H1 (cell line): Measurements from ENCODE around the gene DYNC2I2. TPM values are rescaled to one million over a fixed set of nuclear protein-coding genes. Genes with fewer than 3 reads are reported as not detected.

Source experiments
- BRCA1 ChIP-seq: IDR thresholded peaks from 2 replicates; pipeline ENCODE4 v1.6.1; 2012; ENCODE audit warnings: low read depth, low read length, improper control_type of control experiment
- CHD1 ChIP-seq: IDR thresholded peaks from 2 replicates; pipeline ENCODE4 v1.6.1; 2012; ENCODE audit warnings: low read depth, low read length, improper control_type of control experiment
- GTF2F1 ChIP-seq: IDR thresholded peaks from 2 replicates; pipeline ENCODE4 v1.6.1; 2012; ENCODE audit warnings: low read depth, low read length, improper control_type of control experiment, borderline replicate concordance
- HDAC6 ChIP-seq: IDR thresholded peaks from one replicate; pipeline ENCODE4 v1.7.1; 2012; ENCODE audit warnings: low read depth, mild to moderate bottlenecking, inconsistent platforms, low read length, moderate library complexity
- JUN ChIP-seq: IDR thresholded peaks from 2 replicates; pipeline ENCODE4 v1.6.1; 2011; ENCODE audit warnings: low read depth, mild to moderate bottlenecking, improper control_type of control experiment, low read length
- JUND ChIP-seq: IDR thresholded peaks from 2 replicates; pipeline ENCODE4 v1.6.1; 2011; ENCODE audit warnings: mild to moderate bottlenecking, improper control_type of control experiment, low read length
- KDM5A ChIP-seq: fragments of 200-600 bp; IDR thresholded peaks from 2 replicates; pipeline ENCODE4 v1.7.1; 2012; ENCODE audit warnings: mild to moderate bottlenecking, low read length, inconsistent platforms, mixed read lengths
- MAFK ChIP-seq: IDR thresholded peaks from 2 replicates; pipeline ENCODE4 v1.6.1; 2012; ENCODE audit warnings: low read depth, mild to moderate bottlenecking, improper control_type of control experiment, low read length
- NANOG ChIP-seq: IDR thresholded peaks from 2 replicates; pipeline ENCODE4 v1.6.1; 2011; ENCODE audit warnings: low read length, low read depth, mild to moderate bottlenecking, inconsistent platforms; ENCODE audit not compliant: insufficient read depth, poor library complexity, severe bottlenecking
- PHF8 ChIP-seq: fragments of 200-600 bp; sonication (generic); conservative IDR thresholded peaks from 2 replicates; pipeline ENCODE4 v1.7.1; 2012; ENCODE audit warnings: low read depth, mild to moderate bottlenecking, inconsistent platforms, low read length, moderate library complexity
- RBBP5 ChIP-seq: IDR thresholded peaks from 2 replicates; pipeline ENCODE4 v1.7.1; 2012; ENCODE audit warnings: low read depth, mild to moderate bottlenecking, inconsistent platforms, low read length, moderate library complexity, borderline replicate concordance
- RXRA ChIP-seq: IDR thresholded peaks from 2 replicates; pipeline ENCODE4 v1.6.1; 2011; ENCODE audit warnings: low read depth, mild to moderate bottlenecking, low read length, moderate library complexity; ENCODE audit not compliant: insufficient read depth
- SUZ12 ChIP-seq: fragments of 200-600 bp; sonication (generic); IDR thresholded peaks from 2 replicates; pipeline ENCODE4 v1.6.1; 2012; ENCODE audit warnings: mild to moderate bottlenecking, inconsistent platforms, low read length, moderate library complexity, mixed read lengths
- TEAD4 ChIP-seq: IDR thresholded peaks from 2 replicates; pipeline ENCODE4 v1.6.1; 2012; ENCODE audit warnings: low read depth, low read length, inconsistent platforms, mixed read lengths
- polyA plus RNA-seq, 7 experiments: library from polyadenylated mRNA; depleted of rRNA in 3 of 7; stranded (reverse) in 5 of 7; unstranded in 2 of 7; fragments of >200 nt in 5 of 7; fragments of 200-250 nt in 2 of 7; gene quantifications; 1 replicate in 5 of 7; 2 replicates in 1 of 7; 4 replicates in 1 of 7; pipeline versions ENCODE4 v1.2.1 to v1.2.3, GENCODE V29; 2011 to 2013; ENCODE audit warnings: missing spikeins in 2 of 7, mixed read lengths in 2 of 7
- total RNA-seq: library from RNA; stranded (reverse); fragmentation: NEBNext Ultra II Directional; extraction: Animal tissue kit (Norgen Biotek cat#: 25700); gene quantifications from 2 replicates; pipeline ENCODE4 v1.2.1, GENCODE V29; 2021
- TF ChIP-seq, protein P1 (sequence below): IDR thresholded peaks from 2 replicates; pipeline ENCODE4 v1.6.1; 2011; ENCODE audit warnings: low read depth, mild to moderate bottlenecking, low read length; ENCODE audit not compliant: insufficient read depth

The DYNC2I2 gene
- total and polyA plus RNA-seq, 2 of the 8 experiments (the other 6 are each of a cell fraction or from before 2014, with no cell fraction given), result 58.0 to 78.5 TPM

DNA sequence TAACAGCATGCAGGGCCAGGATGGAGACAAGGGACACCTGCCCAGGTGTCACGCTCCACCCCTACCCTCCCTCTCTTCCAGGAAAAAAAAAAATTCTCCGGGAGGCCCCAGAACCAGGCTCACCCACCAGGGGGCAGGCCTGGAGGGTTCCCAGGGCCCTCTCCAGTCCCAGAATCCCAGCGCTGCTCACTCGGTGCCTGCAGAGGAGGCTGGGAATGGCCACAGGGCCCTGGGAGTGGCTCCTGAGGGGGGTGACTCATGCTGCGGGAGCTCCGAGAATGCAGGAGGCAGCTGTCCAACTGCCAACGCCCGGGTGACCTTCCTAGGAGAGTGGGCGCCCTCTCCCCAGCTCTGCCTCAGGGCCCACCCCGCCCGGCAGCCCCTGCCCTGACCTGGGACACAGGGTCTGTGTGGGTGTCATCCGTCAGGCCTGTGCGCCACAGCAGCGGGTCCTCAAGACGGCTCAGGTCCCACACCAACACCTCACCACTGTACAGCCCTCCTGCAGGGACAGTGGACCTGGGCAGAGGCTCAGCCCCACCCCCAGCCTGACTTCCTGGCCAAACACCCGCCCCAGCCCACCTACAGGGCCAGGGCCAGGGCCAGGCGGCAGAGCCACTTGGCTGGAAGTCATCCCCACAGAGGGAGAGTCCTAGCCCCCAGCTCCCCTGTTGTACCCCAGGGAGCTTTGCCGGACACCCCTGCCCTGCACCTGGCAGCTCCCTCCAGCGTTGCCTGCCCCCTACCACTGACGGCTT is 21.2 kb downstream of the DYNC2I2 start (continued):
- TF ChIP-seq MAFK (no peak), KDM5A (no peak), NANOG (no peak), JUN (peak; percentile 49), PHF8 (no peak), HDAC6 (no peak), GTF2F1 (no peak), RXRA (no peak), TEAD4 (peak; percentile 79), SUZ12 (no peak), CHD1 (no peak), RBBP5 (0 out of 2 replicates have a peak, but pooled peaks have one; percentile 23), BRCA1 (no peak), JUND (peak; percentile 96)
- TF ChIP-seq, protein P1, sequence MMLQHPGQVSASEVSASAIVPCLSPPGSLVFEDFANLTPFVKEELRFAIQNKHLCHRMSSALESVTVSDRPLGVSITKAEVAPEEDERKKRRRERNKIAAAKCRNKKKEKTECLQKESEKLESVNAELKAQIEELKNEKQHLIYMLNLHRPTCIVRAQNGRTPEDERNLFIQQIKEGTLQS, result peak; percentile 53; the same call in 1 of the 2 replicates
